Peyer's patch (tissue), 4 donors: ENCODE data around the gene SHC3.

Experiments used
- POLR2A ChIP-seq, 2 donors: fragments of 450-650 bp; IDR thresholded peaks; one replicate each; pipeline ENCODE4 v1.5.1; 2017; ENCODE audit warnings: antibody characterized with exemption in 2 of 2, mild to moderate bottlenecking in 2 of 2, moderate library complexity in 2 of 2
- TF ChIP-seq, protein P1 (sequence below), 6 experiments: fragments of 450-650 bp in 4 of 6; fragments of 200-600 bp in 2 of 6; sonication (generic) in 1 of 6; IDR thresholded peaks; one replicate each; pipeline ENCODE4 v1.5.1; 2017 to 2019; ENCODE audit warnings: antibody characterized with exemption in 6 of 6, mild to moderate bottlenecking in 3 of 6, moderate library complexity in 1 of 6

DNA sequence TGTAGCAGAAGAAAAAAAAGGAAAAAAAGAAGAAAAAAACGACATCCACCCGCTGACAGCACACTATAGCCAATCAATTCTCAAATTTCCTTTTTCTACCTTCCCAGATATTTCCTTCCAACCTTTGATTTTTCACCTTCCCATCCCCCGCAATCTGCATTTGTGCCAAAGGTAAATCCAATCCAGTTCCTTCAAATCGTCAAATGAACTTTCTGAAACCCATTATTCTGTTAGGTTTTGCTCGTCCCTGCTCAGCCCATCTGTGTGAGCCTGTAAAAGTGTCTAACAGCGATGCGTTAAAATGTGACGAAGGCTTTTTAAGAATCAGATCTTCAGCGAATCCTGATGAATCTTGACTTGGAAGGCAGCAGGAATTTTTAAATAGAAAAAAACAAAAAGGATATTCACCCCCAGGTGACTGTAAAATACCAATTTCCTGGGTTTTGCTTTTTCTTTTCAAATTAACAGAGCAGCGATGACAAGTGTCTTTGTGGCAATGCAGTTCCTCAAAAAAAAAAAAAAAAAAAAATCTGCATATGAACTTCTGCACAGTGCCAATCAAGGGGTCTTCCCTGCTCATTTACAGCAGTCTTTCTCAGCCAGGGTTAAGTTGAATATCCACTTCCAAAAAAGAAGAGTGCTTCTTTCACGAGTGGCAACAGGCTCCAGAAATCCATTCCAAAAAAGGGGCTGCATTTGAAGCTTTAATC is 367 bp upstream of the SHC3 start:
- TF ChIP-seq, protein P1, sequence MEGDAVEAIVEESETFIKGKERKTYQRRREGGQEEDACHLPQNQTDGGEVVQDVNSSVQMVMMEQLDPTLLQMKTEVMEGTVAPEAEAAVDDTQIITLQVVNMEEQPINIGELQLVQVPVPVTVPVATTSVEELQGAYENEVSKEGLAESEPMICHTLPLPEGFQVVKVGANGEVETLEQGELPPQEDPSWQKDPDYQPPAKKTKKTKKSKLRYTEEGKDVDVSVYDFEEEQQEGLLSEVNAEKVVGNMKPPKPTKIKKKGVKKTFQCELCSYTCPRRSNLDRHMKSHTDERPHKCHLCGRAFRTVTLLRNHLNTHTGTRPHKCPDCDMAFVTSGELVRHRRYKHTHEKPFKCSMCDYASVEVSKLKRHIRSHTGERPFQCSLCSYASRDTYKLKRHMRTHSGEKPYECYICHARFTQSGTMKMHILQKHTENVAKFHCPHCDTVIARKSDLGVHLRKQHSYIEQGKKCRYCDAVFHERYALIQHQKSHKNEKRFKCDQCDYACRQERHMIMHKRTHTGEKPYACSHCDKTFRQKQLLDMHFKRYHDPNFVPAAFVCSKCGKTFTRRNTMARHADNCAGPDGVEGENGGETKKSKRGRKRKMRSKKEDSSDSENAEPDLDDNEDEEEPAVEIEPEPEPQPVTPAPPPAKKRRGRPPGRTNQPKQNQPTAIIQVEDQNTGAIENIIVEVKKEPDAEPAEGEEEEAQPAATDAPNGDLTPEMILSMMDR (IDR thresholded peaks at IDR 0.05): no peak
- TF ChIP-seq POLR2A (IDR thresholded peaks at IDR 0.05): no peak
